Inflammatory macrophage treated with lipopolysaccharide for 4 hours (primary cell): ENCODE results near the gene PRKAG2.

Experiments used
- DNase-seq: peaks from one replicate; pipeline ENCODE4 v3.0.0-alpha.2; 2020

Gene PRKAG2

DNA sequence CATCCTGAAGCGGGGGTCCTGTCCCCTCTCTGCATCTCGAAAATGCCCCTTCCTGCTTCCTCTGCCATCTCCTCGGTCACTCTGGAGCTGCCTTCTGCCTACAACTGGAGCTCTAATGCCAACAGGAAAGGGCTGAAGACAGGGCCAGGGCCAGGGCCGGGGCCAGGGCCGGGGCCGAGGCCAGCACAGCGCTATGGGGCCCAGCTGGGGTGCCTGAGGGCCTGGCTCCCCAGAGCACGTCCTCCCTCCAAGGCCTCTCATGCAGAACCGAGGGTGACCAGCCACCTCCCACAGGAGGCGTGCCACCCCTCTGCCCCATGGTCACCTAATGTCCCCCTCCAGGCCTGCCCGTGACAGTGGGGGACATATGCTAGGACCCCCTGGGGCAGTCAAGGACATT is 155.7 kb downstream of the PRKAG2 start:
- no peak for DNase-seq

DNA sequence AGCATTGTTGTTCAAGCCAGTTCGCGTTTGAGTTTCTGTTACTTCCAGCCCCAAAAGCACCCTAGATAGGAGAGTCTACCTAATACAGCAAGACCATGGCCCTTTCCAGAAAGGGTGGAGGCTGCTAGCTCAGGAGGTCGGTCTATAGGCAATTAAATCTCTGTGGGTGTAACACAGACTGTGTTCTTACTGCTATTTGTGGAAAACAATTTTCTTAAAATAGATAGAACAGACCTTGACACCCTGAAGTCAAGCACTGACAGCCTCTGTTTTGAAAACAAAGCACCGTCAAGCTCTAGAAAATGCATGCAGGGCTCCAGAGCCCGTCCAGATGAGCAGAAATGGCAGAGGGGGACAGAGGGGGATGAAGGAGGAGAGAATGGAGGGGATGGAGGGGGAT is 156.6 kb downstream of the PRKAG2 start:
- DNase-seq = no peak

DNA sequence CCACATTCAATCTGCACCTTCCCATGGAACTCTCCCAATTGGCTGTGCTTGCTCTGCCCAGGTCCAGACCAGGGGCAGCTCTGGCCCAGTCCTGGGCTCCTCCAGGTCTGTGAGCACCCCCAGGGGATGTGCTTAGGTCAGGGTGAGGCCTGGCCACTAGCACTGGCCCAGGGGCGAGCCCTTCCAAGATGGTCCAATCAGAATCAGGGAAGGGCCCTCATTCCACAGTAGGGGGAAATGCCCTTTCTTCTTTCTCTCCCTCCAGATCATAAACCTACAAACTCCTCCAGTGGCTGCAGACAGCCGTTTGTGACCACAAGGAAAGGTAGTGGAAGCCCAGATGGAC is 157.0 kb downstream of the PRKAG2 start:
- no peak for DNase-seq

DNA sequence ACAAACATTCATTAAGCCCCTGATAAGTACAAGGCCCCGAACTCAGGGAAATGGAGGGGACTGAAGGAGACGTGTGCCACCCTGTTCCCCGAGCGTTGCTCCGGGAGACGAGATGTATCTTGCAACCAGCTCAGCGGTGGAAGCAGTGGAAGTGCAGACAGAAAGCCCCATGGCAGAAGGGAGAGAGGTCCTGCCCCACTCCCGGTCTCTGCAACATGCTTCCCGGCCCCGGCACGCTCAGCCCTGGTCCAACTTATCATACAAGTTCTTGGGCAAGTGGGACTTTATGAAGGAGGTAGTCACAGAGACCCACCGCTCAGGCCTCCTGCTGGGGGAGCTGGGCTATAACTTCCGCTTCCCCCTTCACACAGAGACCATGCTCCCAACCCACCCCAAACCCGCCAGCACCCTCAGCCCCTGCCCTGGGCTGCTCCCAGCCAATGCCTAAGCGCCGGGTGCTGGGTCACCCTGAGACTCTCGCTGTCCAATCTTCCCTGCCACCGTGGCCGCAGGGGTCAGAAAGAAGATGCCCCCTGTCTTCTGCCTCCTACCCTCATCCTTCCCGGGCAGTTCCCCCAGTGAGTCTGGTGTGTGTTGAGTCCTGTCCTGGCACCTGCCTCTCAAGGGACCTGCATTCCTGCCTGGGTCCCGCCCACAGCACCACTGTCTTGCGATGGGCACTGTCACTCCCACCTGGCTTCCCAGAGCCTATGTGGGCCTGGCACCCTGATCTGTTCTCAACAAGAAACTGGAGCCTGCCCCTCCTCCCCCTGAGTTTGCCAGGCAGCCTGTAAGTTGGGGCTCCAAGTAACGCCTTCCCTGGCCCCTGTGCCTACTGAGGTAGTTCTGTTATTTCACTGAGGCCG is 157.7 kb downstream of the PRKAG2 start:
- no peak for DNase-seq

DNA sequence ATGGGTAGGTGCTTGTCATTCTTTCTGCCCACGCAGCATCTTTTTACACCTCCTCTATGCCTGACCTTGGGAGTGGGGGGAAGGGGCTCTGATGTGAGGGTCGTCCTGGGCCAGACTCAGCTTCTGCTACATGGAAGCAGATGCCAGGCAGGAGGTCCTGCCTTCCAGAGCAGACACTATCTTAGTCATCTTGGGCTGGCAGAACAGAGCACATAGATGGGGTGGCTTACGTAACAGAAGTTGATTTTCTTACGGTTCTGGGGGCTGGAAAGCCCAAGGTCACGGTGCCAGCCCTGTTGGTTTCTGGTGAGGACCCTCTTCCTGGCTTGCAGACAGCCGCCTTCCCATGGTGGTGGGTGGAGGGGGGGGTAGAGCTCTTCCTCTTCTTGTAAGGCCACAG is 159.0 kb downstream of the PRKAG2 start:
- DNase-seq = peak; percentile 9

DNA sequence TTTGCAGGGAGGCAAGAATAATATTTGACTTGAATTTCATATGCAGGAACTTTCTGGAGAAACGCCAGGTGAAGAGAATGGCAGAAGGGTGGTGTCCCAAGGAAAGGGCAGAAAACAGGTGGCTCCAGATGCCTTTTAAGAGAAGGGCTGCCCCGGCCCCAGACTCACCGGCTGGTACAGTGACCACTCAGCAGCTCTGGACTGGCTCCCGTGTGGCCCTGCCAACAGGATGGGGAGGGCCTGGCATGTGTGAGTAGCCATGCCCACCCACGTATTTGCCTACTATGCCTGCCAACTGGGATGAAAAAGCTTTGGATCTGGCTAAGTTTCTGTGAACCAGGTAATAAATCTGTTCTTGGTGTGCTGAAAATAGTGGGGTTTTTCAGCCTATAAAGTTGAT is 159.5 kb downstream of the PRKAG2 start:
- no peak for DNase-seq

DNA sequence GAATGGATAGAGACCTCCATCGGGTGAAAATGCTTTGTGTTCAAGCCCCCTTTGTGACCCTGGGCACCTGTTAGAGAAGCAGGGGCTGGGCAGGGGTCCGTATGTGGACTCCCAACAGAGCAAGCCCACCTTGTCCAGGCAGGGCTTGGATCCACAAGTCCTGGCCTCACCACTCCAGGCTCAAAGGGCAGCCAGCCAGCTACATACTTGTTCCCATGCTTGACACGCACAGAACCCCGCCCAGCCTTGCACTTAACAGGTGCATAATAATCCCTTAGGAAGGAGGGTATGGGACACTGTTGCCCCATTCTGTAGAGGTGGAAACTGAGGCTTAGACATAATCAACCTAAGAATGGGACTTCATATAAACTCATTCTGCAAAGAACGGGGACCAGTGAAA is 160.6 kb downstream of the PRKAG2 start:
- no peak for DNase-seq

DNA sequence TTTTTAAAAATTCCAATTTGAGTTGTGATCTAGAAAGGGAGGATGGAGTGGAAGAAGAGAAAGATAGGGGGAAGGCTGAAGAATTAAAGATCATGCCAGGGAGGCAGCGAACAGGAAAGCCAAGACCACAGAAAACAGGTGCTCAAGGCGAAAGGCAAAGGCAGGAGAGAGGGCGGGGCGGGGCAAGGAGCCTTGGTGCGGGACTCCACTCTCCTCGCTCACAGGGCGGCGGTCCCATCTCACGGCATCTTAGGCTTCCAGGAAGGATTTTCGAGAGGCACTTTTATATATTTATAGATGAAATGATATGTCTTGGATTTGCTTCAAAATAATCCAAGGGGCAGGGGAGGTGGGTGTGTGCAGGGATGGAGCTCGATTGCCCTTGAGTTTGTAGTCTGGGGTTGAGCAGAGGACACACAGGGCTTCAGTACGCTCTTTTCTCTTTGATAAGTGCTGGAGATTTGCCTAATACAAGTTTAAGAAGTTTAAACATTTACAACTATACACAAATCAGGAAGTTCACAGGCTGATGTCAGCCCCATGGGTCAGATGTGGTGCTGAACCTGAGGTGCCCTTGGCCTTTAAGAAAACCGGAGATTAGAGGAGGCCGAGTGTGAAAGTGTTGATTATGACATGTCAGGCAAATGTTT is 161.1 kb downstream of the PRKAG2 start:
- DNase-seq = peak; percentile 68

DNA sequence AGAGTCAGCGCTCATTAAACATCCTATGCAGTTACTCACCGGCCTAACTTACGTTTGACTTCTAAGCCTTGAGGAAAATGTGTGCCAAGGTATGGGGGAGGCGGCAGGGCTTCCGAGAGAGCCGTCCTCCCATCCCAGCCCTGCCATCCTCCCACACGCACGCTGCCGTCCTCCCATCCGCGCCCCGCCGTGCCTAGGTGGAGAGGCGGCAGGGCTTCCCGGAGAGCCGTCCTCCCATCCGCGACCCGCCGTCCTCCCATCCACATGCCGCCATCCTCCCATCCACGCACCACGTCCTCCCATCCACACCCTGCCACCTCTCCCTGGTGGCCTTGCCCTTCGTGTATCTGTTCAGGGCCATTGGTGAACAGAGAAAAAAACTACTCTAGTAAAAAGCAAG is 162.7 kb downstream of the PRKAG2 start:
- no peak for DNase-seq

DNA sequence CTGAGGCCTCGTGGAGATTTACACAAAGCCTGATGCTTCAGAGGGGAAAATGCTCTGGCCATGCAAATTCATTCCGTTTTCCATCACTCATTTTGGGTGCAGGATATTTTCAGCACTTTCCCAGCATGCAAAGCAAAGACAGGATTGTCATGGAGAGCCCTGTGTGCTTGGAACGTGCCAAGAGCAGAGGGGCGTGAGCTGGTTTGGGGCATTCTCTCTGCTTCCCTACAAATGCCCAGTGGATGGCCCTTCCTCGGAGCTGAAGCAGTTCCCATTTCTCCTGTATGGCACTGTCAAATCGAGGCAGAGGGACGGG is 164.1 kb downstream of the PRKAG2 start:
- no peak for DNase-seq

DNA sequence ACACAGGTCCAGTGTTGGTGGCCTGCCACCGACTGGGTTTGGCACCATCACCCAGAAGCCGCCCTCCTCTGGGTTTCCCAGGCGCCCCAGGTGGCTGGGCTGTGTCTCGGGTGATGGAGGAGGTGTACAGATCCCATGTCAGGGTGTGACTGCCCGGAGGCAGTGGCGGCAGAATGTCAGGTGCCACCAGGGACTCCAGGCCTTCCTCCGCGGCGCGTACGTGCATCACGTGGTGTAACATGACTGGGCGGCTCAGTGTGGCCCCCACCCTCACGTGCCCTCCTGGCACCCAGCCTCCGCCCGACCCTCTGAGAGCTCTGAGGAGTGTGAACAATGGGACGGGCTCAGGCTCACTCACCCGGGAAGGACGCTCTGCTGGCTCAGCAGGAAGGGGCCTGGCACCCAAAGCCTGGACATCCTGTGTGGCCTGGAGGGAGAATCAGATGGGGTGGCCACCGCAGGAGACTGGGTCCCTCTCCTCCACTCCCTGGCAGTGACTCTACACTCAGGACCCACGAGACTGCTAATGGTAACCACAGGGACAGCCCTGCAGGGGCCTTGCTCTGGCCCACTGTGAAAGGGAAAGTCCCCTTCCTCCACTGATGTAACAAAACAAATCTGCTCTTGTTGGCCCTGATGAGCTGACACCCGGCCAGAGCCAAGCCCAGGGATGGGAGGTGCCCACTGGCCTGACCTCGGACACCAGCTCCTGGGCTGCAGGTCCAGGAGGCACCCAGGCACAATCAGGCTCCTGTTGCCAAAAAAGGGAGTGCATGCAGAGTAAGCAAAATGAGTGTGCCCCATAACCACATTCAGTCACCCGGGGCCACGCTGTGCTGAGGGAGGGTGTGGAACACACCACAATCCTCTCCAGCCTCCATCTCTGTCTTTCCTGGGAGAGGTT is 164.8 kb downstream of the PRKAG2 start:
- DNase-seq = no peak

DNA sequence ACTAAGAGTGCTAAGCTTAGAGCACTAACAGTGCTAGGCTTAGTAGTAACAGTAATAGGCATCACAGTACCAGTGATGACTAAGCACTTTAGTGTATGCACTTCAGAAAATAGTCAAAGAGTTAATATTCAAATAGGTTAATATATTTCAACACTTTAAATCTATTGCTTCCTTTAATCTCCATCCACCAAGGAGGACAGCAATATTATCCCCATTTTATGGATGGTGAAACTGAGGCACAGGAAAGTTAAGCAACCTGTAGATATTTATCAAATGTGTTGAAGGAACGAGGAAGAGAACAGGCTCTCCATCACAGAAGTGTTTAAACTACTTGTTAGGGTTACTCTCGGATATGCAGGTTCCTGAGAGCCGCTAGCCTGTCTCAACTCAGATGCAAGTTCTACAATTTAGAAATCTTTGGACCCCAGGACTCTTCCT is 165.5 kb downstream of the PRKAG2 start:
- DNase-seq = no peak

DNA sequence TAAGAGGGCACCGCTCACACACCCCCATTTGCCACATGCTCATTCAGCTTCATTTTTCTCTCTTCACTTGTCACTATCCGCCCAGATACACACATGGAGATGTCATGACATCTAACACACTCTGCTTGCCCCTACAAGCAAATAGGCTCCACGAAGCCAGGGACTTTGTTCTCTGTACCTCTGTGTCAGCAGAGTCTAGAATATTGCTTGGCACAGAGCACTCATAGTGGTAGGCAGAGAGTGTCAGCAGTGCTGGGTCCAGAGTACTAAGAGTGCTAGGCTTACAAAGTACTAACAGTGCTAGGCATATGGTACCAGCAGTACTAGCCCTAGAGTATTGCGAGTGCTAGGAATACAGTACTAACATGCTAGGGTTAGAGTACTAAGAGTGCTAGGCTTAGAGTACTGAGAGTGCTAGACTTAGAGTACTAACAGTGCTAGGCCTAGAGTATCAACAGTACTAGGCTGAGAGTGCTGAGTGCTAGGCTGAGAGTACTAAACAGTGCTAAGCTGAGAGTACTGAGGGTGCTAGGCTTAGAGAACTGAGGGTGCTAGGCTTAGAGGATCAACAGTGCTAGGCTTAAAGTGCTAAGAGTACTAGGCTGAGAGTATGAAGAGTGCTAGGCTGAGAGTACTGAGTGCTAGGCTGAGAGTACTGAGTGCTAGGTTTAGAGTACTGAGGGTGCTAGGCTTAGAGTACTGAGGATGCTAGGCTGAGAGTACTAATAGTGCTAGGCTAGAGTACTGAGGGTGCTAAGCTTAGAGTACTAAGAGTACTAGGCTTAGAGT is 166.1 kb downstream of the PRKAG2 start:
- DNase-seq = no peak

DNA sequence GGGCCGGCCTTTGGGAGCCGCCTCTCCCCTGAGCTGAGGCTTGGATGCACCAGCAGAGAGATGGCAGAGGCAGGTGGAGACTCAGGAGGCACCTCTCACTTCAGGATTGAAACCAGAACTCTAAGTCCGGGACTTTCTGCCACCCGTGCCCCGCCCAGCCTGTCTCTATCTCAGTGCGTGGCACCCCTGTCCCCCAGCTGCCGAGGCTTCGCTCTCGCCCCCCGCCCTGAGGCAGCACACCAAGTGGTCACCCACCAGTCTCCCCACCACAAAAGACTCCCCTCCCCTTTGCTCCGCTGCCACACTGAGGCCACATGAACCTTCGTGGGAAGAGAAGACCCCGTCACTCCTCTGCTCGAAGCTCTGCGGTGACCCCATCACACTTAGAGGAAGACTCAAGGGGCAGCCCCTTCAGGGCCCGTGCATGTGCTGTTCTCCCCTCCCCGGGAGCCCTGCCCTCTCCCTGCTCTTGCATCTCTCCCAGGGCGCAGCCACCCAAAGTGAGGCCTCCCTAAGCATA is 166.7 kb downstream of the PRKAG2 start:
- no peak for DNase-seq

DNA sequence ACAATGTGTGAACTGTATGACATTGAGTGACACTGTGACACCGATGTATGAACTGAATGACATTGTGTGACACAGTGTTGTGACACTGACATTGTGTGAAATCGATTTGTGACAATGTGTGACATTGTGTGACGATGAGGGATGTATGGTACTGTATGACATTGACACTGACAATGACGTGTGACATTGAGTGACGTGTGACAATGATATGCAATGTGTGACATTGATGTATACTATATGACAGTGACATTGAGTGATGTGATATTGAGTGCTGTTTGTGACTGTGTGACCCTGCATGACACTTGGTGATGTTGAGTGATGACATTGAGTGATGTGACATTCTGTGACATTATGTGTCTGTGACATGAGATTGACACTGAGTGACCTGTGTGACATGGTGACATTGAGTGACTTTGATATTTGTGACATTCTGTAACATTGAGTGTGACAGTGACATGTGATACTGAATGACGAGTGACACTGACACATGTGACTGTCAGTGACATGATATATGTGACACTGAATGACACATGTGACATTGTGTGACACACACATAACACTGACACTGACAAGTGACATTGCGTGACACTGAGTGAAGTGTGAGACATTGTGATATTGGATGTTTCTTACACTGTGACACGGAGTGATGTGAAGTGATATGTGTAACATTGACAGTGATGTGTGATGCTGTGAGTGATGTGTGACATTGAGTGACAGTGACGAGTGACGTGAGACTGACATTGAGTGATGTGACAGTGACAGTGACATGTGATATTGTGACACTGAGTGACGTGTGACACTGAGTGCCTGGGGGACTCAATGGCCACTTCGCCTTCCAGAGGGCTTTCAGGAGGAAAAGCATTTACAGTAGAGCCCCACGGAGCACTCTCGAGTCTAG is 167.5 kb downstream of the PRKAG2 start:
- DNase-seq = peak; percentile 11

DNA sequence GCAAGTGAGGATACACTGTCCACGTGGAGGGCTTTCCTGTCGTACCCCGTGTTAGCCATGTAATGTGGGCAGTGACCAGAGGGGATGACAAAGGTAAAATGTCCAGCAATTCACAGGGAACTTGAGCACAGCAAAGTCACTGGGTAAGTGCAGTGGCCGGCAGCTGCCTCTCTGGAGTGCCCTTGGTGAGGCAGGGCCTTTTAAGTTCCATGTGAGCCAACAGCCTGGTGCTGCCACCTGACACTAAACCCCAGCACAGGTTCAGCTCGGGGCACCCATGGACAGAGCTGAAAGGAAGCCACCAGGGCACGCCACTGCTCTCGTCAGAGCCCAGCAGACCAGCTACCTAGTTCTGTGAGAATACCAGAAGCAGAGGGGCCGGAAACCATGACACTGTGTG is 168.3 kb downstream of the PRKAG2 start:
- DNase-seq = no peak

DNA sequence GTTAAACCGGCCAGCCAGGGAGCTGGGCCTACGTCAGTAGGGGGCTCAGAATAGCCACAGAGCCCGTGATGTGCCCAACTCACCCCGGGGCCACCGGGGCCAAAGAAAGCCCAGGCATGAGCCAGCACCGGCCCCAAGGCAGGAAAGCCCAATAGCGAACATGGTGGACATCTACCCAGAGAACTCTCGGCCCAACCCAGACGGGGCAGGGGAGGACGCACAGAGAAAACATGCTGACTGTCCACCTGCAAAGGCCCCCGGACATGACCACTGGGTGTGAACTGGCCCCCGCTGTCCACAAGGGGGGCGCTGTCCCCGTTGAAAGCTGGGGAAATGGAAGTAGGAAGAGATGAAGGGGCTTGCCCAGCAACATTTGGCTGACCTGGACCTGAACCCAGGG is 169.2 kb downstream of the PRKAG2 start:
- DNase-seq = no peak

DNA sequence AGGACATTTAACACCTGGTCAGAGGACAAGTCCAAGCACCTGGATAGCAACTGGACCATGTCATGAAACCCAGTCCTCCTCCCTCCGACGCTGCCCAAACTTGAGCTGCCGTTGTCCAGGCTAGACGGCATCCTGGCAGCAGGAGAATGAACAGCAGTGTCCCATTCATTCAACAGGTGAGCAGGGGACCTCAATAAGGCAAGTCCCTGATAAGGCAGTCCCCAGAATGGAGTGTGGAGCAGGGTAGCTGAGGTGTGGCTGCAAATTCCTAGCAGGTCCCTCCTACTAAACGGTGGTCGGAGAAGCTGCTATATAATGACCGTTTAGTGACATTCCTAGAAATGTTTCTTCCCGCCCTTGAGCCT is 169.8 kb downstream of the PRKAG2 start:
- DNase-seq = no peak

DNA sequence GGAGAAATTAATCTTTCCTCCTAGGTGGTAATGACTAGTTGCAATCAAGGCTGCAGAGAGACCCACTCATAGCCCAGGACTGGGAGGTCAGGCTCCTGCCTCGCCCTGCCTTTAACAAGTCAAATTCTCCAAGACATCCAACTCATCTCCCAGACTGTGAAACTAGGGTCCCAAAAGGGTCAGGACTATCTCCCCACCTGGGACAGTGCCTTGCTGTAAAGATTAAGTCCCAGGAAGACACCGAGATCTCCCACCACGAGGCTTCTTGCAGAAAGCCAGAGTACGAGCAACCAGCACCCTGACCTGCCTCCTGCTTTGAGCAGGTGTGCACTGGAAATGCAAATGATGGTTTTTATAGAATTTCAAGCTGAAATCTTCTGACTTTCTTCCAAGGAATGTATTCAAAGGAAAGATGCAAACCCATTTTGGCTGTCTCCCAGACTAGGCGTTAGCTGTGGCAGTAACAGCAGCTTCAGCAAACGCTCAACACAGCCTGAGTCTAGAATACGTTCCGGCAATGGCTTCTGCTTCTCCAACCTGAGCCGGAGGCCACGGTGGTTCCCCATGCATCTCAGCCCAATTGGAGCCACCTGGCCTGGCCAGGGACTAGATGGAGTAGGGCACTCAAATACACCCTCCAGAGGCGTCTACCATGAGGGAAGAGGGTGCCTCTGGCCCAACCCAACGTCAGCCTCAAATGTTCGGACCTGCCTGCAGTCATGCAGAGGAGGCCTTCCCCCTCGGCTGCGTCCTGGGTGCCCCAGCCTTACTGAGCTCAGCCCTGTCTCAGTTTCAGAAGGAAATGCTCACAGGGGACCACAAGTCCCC is 170.4 kb downstream of the PRKAG2 start:
- DNase-seq = no peak

DNA sequence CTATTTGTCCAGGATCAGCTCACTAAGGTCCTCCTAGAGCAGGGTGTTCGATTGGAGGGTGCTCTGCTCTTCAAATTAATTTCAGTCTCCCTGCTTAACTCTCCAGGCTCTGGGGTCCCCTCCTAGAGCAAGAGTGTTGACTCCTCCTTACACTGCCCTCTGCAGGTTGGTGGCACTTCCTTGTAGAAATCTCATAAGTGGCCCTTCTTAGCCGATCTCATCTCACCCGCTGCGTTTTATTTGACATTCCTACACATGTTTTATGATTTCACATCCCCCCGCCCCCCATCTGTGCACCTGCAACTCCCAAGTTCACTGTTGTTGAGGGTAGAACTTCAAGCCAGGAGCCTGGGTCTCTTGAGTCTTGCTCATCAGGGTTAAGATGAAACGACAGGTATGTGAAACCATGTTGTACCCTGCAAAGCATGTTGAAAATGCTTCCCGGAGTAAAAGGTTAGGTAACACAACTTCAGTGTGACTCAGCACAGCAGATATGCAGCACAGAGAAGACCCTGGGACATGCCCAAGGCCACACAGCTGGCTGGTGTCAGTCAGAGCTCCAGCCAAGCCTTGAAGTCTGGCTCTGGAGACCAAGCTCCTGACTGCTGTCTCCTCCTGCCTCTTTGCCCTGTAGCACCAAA is 171.2 kb downstream of the PRKAG2 start:
- DNase-seq = peak; percentile 15
